Tibial artery (tissue), 4 donors: ENCODE data around the gene SLC2A11.
"Not testable (repeated sequence)": the region's sequence is repeated elsewhere in the genome, so short reads cannot be mapped to it uniquely, and the experiment has no call there.

Experiments
- DNase-seq, 2 donors: peaks; one replicate each; pipeline ENCODE4 v3.0.0-alpha.2; 2019
- H3K27ac ChIP-seq, 2 donors: fragments of 200-600 bp; sonication (generic) in 1 of 2; 1 replicate in 1 of 2; 2 replicates in 1 of 2; pipeline ENCODE4 v1.5.1; 2018 to 2019; ENCODE audit warnings: mild to moderate bottlenecking in 1 of 2
- H3K27me3 ChIP-seq, 2 donors: fragments of 200-600 bp; sonication (generic) in 1 of 2; one replicate each; pipeline versions ENCODE4 v1.5.1 to v1.6.0; 2016 to 2019
- H3K36me3 ChIP-seq, 3 donors: fragments of 200-600 bp; sonication (generic) in 2 of 3; one replicate each; pipeline ENCODE4 v1.5.1; 2016 to 2019; ENCODE audit warnings: mild to moderate bottlenecking in 2 of 3
- H3K4me1 ChIP-seq, 4 donors: fragments of 200-600 bp; sonication (generic) in 2 of 4; 1 replicate in 3 of 4; 2 replicates in 1 of 4; pipeline ENCODE4 v1.5.1; 2016 to 2019
- H3K4me3 ChIP-seq, 2 donors: fragments of 200-600 bp; sonication (generic) in 1 of 2; 1 replicate in 1 of 2; 2 replicates in 1 of 2; pipeline ENCODE4 v1.5.1; 2018 to 2019; ENCODE audit warnings: mild to moderate bottlenecking in 2 of 2
- H3K9me3 ChIP-seq, 3 donors: fragments of 200-600 bp; sonication (generic) in 1 of 3; one replicate each; pipeline ENCODE4 v1.5.1; 2016 to 2019
- intact Hi-C: fragments of 100-400 bp; cut with DNase I; formaldehyde crosslinking; loops from one replicate; pipeline ENCODE4 v1.15.0; 2023; ENCODE audit warnings: low total_unique reads
- TF ChIP-seq, protein P1 (sequence below), 2 experiments: fragments of 200-600 bp in 1 of 2; fragments of 450-650 bp in 1 of 2; IDR thresholded peaks; one replicate each; pipeline ENCODE4 v1.5.1; 2017 to 2019; ENCODE audit warnings: antibody characterized with exemption in 2 of 2, mild to moderate bottlenecking in 1 of 2, moderate library complexity in 1 of 2

Gene SLC2A11

DNA sequence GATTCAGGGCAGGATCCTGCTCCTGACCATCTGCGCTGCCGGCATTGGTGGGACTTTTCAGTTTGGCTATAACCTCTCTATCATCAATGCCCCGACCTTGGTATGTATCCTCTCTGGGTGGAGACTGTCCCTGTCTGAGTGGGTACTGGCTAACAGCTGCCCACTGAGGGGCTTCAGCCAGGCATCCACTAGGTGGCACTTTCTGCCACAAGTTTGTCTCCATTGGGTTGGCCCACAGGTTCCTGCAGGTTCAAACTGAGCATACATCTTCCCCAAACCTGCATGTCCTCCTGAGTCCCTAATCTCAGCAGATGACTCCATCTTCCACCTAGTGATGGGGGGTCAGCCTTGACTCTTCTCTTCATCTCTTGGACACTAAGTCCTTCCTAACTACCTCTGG lies 4.4 kb downstream of the SLC2A11 start:
- intact Hi-C loops = no loop called here
- H3K27me3 ChIP-seq = no peaks in the 10 kb centered on the region
- H3K27ac ChIP-seq = no peak overlapping the region
- H3K9me3 ChIP-seq = no peaks in the 10 kb centered on the region
- H3K4me3 ChIP-seq = no peak overlapping the region
- H3K4me1 ChIP-seq = peaks cover 0 to 13% (median 7%) of the 10 kb centered on the region in 4 donors
- TF ChIP-seq, protein P1, sequence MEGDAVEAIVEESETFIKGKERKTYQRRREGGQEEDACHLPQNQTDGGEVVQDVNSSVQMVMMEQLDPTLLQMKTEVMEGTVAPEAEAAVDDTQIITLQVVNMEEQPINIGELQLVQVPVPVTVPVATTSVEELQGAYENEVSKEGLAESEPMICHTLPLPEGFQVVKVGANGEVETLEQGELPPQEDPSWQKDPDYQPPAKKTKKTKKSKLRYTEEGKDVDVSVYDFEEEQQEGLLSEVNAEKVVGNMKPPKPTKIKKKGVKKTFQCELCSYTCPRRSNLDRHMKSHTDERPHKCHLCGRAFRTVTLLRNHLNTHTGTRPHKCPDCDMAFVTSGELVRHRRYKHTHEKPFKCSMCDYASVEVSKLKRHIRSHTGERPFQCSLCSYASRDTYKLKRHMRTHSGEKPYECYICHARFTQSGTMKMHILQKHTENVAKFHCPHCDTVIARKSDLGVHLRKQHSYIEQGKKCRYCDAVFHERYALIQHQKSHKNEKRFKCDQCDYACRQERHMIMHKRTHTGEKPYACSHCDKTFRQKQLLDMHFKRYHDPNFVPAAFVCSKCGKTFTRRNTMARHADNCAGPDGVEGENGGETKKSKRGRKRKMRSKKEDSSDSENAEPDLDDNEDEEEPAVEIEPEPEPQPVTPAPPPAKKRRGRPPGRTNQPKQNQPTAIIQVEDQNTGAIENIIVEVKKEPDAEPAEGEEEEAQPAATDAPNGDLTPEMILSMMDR (IDR thresholded peaks at IDR 0.05) = peak; percentile 11 to 38
- DNase-seq = no peak
- peaks cover 0 to 28% (median 0%) of the 10 kb centered on the region in 3 donors for H3K36me3 ChIP-seq

DNA sequence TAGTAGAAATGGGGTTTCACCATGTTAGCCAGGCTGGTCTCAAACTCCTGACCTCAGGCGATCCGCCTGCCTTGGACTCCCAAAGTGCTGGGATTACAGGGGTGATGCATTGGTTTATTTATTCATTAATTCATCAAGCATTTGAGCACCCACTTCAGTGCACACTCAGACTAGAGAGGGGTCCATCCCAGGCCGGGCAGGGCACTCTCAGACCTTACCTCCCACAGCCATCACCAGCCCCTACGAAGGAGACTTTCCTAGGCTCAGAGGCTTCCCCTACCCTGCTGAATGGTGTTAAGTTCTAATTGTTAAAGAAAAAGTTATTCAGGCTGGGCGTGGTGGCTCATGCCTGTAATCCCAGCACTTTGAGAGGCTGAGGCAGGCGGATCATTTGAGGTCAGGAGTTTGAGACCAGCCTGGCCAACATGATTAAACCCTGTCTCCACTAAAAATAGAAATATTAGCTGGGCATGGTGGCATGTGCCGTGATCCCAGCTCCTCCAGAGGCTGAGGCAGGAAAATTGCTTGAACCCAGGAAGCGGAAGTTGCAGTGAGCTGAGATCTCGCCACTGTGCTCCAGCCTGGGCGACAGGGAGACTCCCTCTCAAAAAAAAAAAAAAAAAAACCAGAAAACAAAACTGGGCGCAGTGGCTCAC lies 7.0 kb downstream of the SLC2A11 start:
- H3K4me1 ChIP-seq, DNase-seq, H3K9me3 ChIP-seq, H3K27ac ChIP-seq, intact Hi-C loops, H3K4me3 ChIP-seq, H3K27me3 ChIP-seq: not testable (repeated sequence)
- peaks cover 0 to 53% (median 7%) of the 10 kb centered on the region in 3 donors for H3K36me3 ChIP-seq

DNA sequence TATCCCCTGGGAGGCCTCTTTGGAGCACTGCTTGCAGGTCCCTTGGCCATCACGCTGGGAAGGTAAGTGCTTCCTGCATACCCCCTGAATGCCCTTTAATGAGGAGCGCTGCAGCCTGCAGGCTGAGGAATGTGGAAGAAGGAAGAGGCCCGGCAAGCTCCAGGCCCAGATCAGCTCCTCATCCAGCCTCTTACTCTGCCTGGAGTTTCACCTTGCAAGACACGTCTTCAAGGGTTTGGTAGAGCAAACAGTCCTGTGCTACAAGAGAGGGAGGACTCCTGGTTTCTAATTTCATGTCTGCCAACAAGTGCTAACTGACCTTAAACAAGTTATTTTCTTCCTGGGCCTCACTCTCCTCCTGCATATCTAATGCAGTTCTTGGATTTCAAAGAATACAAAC lies 10.9 kb downstream of the SLC2A11 start:
- intact Hi-C loops = no loop called here
- H3K36me3 ChIP-seq = peaks cover 0 to 62% (median 7%) of the 10 kb centered on the region in 3 donors

DNA sequence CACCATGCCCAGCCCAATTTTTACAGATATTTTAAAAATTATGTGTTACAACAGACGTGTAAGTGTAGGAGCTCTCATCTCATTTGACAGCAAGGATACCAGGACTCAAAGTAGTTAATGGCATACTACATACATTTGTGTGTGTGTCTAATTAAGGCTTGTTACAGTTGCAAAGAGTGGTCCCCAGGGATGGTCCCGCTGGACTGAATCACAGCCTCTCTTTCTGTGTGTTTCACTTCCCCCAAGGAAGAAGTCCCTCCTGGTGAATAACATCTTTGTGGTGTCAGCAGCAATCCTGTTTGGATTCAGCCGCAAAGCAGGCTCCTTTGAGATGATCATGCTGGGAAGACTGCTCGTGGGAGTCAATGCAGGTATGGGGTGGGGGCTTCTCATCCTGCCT lies 17.2 kb downstream of the SLC2A11 start:
- Histone ChIP-seq H3K27me3 (no peaks in the 10 kb centered on the region), H3K4me3 (no peak overlapping the region), H3K4me1 (no peaks in the 10 kb centered on the region), H3K27ac (no peak overlapping the region), H3K9me3 (no peaks in the 10 kb centered on the region), H3K36me3 (peaks cover 8 to 70% (median 13%) of the 10 kb centered on the region in 3 donors)
- no peak for DNase-seq
- intact Hi-C loops = no loop called here
- TF ChIP-seq, protein P1 (IDR thresholded peaks at IDR 0.05) = no peak

More for the DNA sequence above, 10.9 kb downstream of the SLC2A11 start:
- DNase-seq = no peak
- no peaks in the 10 kb centered on the region for H3K4me1 ChIP-seq
- H3K27ac ChIP-seq = no peak overlapping the region
- no peak overlapping the region for H3K4me3 ChIP-seq
- H3K27me3 ChIP-seq = no peaks in the 10 kb centered on the region
- TF ChIP-seq, protein P1 (IDR thresholded peaks at IDR 0.05) = no peak
- H3K9me3 ChIP-seq = no peaks in the 10 kb centered on the region

DNA sequence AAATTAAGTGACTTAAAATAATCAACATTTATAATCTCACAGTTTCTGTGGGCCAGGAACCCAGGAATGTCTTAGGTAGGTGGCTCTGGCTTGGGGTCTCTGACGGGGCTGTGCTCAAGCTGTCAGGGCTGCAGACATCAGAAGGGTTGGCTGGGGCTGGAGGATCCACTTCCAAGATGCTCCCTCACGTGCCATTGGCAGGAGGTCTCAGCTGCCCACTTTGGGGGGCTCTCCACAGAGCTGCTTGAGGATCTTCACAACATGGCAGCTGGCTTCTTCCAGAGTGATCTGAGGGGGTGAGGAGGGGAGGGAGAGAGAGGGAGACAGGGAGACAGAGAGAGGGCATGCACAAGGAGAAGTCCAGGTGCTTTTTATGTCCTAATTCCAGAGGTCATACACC lies 18.1 kb downstream of the SLC2A11 start:
- no peak overlapping the region for H3K4me3 ChIP-seq
- DNase-seq = no peak
- no peaks in the 10 kb centered on the region for H3K27me3 ChIP-seq
- no peak overlapping the region for H3K27ac ChIP-seq
- peaks cover 8 to 60% (median 13%) of the 10 kb centered on the region in 3 donors for H3K36me3 ChIP-seq
- intact Hi-C loops = no loop called here
- H3K9me3 ChIP-seq = no peaks in the 10 kb centered on the region
- TF ChIP-seq, protein P1 (IDR thresholded peaks at IDR 0.05) = no peak
- no peaks in the 10 kb centered on the region for H3K4me1 ChIP-seq

DNA sequence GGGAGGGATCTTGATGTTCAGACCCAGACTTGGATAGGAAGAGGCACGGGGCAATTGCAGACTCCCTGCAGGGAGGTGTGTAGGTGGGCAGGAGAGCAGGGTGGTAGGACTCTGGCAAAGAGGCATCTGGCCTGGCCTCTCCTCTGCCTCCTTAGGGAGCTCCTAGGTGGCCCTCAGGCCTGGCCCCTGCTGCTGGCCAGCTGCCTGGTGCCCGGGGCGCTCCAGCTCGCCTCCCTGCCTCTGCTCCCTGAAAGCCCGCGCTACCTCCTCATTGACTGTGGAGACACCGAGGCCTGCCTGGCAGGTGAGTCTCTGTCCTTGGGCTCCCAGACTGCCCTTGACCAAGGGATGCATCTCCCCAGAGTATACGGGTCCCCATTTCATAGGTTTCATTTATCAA lies 19.9 kb downstream of the SLC2A11 start:
- intact Hi-C loops = no loop called here
- Histone ChIP-seq H3K9me3 (no peaks in the 10 kb centered on the region), H3K4me3 (no peak overlapping the region), H3K27me3 (no peaks in the 10 kb centered on the region), H3K4me1 (no peaks in the 10 kb centered on the region), H3K27ac (no peak overlapping the region), H3K36me3 (peaks cover 13 to 67% (median 13%) of the 10 kb centered on the region in 3 donors)
- DNase-seq = no peak
- TF ChIP-seq, protein P1 (IDR thresholded peaks at IDR 0.05) = no peak
